Smooth muscle cell (in vitro differentiated cells): ENCODE measurements around the gene ANKH. TPM values are rescaled to one million over a fixed set of nuclear protein-coding genes. Genes with fewer than 3 reads are reported as not detected.

Experiments used
- DNase-seq: peaks from one replicate; lab custom pipeline; 2025; ENCODE audit not compliant: unreplicated experiment; lab: John Stamatoyannopoulos, UW
- H2AFZ ChIP-seq: fragments of 200-600 bp; sonication (generic); 2 replicates; pipeline ENCODE4 v1.6.0; 2016; ENCODE audit warnings: antibody characterized with exemption, low read depth, mild to moderate bottlenecking
- H3F3A ChIP-seq: fragments of 200-600 bp; sonication (generic); 2 replicates; pipeline ENCODE4 v1.6.0; 2017; ENCODE audit warnings: antibody characterized with exemption, low read depth
- H3K27ac ChIP-seq: fragments of 200-600 bp; sonication (generic); 2 replicates; pipeline ENCODE4 v1.5.1; 2016; ENCODE audit warnings: low read depth, mild to moderate bottlenecking
- H3K27me3 ChIP-seq: fragments of 200-600 bp; sonication (generic); 2 replicates; pipeline ENCODE4 v1.6.1; 2016; ENCODE audit warnings: low read depth, mild to moderate bottlenecking
- H3K36me3 ChIP-seq: fragments of 200-600 bp; sonication (generic); 2 replicates; pipeline ENCODE4 v1.5.1; 2016; ENCODE audit warnings: low read depth
- H3K4me1 ChIP-seq: fragments of 200-600 bp; sonication (generic); 2 replicates; pipeline ENCODE4 v1.5.1; 2016; ENCODE audit warnings: low read depth
- H3K4me2 ChIP-seq: fragments of 200-600 bp; sonication (generic); 2 replicates; pipeline ENCODE4 v1.6.0; 2016; ENCODE audit warnings: mild to moderate bottlenecking
- H3K4me3 ChIP-seq: fragments of 200-600 bp; sonication (generic); 2 replicates; pipeline ENCODE4 v1.5.1; 2016; ENCODE audit warnings: mild to moderate bottlenecking
- H3K79me2 ChIP-seq: fragments of 200-600 bp; sonication (generic); 2 replicates; pipeline ENCODE4 v1.6.0; 2016; ENCODE audit warnings: low read depth, mild to moderate bottlenecking
- H3K9ac ChIP-seq: fragments of 200-600 bp; sonication (generic); 2 replicates; pipeline ENCODE4 v1.6.0; 2016; ENCODE audit warnings: low read depth
- H3K9me3 ChIP-seq: fragments of 200-600 bp; sonication (generic); replicated peaks from 2 replicates; pipeline ENCODE4 v1.5.1; 2016; ENCODE audit warnings: low read depth
- H4K20me1 ChIP-seq: fragments of 200-600 bp; sonication (generic); 2 replicates; pipeline ENCODE4 v1.6.0; 2016; ENCODE audit warnings: low read depth
- CTCF ChIP-seq: fragments of 200-600 bp; sonication (generic); IDR thresholded peaks from 2 replicates; pipeline ENCODE4 v1.5.1; 2017; ENCODE audit warnings: borderline replicate concordance, mild to moderate bottlenecking, antibody characterized with exemption; ENCODE audit not compliant: insufficient read depth, poor library complexity, severe bottlenecking
- WGBS: methylation state at CpG from one replicate; pipeline ENCODE4 v1.1.7; 2016; ENCODE audit warnings: low lambda C conversion rate; 5-methylcytosine and 5-hydroxymethylcytosine counted together
- polyA plus RNA-seq: library from polyadenylated mRNA; unstranded; fragments of >200 nt; fragmentation: Nextera tagmentation; extraction: Ambion mirVana; gene quantifications from 2 replicates; pipeline ENCODE4 v1.2.1, GENCODE V29; 2016
- total RNA-seq: library from RNA; depleted of rRNA; stranded (reverse); fragments of >200 nt; gene quantifications from 2 replicates; pipeline ENCODE4 v1.2.3, GENCODE V29; 2014

The ANKH gene
- total and polyA plus RNA-seq, 2 experiments from 2014 or later, result 48.0 to 56.6 TPM

- Histone ChIP-seq H3K9ac (no peak overlapping the region), H3K79me2 (peaks cover 31% of the 10 kb centered on the region), H4K20me1 (peaks cover 26% of the 10 kb centered on the region), H3K36me3 (no peaks in the 10 kb centered on the region), H3K27me3 (no peaks in the 10 kb centered on the region), H3K9me3 (no peaks in the 10 kb centered on the region), H3F3A (no peaks in the 10 kb centered on the region), H3K27ac (no peak overlapping the region), H3K4me3 (peak overlapping the region; percentile 87), H3K4me1 (peaks cover 14% of the 10 kb centered on the region), H3K4me2 (peak overlapping the region; percentile 94), H2AFZ (peak overlapping the region; percentile 39)
- TF ChIP-seq CTCF, result no peak
- WGBS, result 16% methylated on average over 21 of the region's 21 CpGs
- no peak for DNase-seq
These were observed 1.0 kb downstream of the ANKH start for GRCh38 chr5:14870337-14871213.

GRCh38 chr5:14869668-14870164 lies 1.9 kb downstream of the ANKH start:
- no peaks in the 10 kb centered on the region for H3K9me3 ChIP-seq
- no peak for TF ChIP-seq CTCF
- peaks cover 28% of the 10 kb centered on the region for H4K20me1 ChIP-seq
- H2AFZ ChIP-seq, result no peak overlapping the region
- peaks cover 39% of the 10 kb centered on the region for H3K79me2 ChIP-seq
- no peak for DNase-seq
- peak overlapping the region; percentile 87 for H3K4me3 ChIP-seq
- peaks cover 14% of the 10 kb centered on the region for H3K4me1 ChIP-seq
- 73% methylated on average over 9 of the region's 9 CpGs for WGBS
- no peak overlapping the region for H3K9ac ChIP-seq
- H3K27ac ChIP-seq, result no peak overlapping the region
- H3K27me3 ChIP-seq, result no peaks in the 10 kb centered on the region
- no peaks in the 10 kb centered on the region for H3F3A ChIP-seq
- H3K36me3 ChIP-seq, result no peaks in the 10 kb centered on the region
- peak overlapping the region; percentile 94 for H3K4me2 ChIP-seq

- no peaks in the 10 kb centered on the region for H3F3A ChIP-seq
- peak overlapping the region; percentile 87 for H3K4me3 ChIP-seq
- peaks cover 30% of the 10 kb centered on the region for H4K20me1 ChIP-seq
- no peaks in the 10 kb centered on the region for H3K36me3 ChIP-seq
- no peak overlapping the region for H3K9ac ChIP-seq
- no peak overlapping the region for H2AFZ ChIP-seq
- no peak for TF ChIP-seq CTCF
- H3K79me2 ChIP-seq, result peaks cover 41% of the 10 kb centered on the region
- no peak for DNase-seq
- H3K27ac ChIP-seq, result no peak overlapping the region
- no peaks in the 10 kb centered on the region for H3K27me3 ChIP-seq
- 88% methylated on average over 2 of the region's 2 CpGs for WGBS
- H3K4me1 ChIP-seq, result peaks cover 14% of the 10 kb centered on the region
- no peaks in the 10 kb centered on the region for H3K9me3 ChIP-seq
- H3K4me2 ChIP-seq, result peak overlapping the region; percentile 94
These were observed 2.3 kb downstream of the ANKH start for GRCh38 chr5:14869233-14869632.

- no peaks in the 10 kb centered on the region for H3K9me3 ChIP-seq
- peaks cover 14% of the 10 kb centered on the region for H3K4me1 ChIP-seq
- H3K4me3 ChIP-seq, result peak overlapping the region; percentile 4
- TF ChIP-seq CTCF, result no peak
- no peak for DNase-seq
- 74% methylated on average over 7 of the region's 7 CpGs for WGBS
- H3K4me2 ChIP-seq, result peak overlapping the region; percentile 94
- peaks cover 42% of the 10 kb centered on the region for H3K79me2 ChIP-seq
- H2AFZ ChIP-seq, result no peak overlapping the region
- H4K20me1 ChIP-seq, result peaks cover 34% of the 10 kb centered on the region
- no peaks in the 10 kb centered on the region for H3F3A ChIP-seq
- H3K27me3 ChIP-seq, result no peaks in the 10 kb centered on the region
- no peak overlapping the region for H3K9ac ChIP-seq
- H3K27ac ChIP-seq, result no peak overlapping the region
- H3K36me3 ChIP-seq, result no peaks in the 10 kb centered on the region
These were observed 2.8 kb downstream of the ANKH start for GRCh38 chr5:14868771-14869170.
